HG03342 (cell line): ENCODE results near the gene CMTM8.

Source experiments
- ATAC-seq: cut with Tn5 transposase; IDR thresholded peaks from one replicate; pipeline ENCODE4 v1.9.1; 2021; ENCODE audit warnings: mild to moderate bottlenecking, moderate library complexity; ENCODE audit not compliant: unreplicated experiment

The CMTM8 gene

DNA sequence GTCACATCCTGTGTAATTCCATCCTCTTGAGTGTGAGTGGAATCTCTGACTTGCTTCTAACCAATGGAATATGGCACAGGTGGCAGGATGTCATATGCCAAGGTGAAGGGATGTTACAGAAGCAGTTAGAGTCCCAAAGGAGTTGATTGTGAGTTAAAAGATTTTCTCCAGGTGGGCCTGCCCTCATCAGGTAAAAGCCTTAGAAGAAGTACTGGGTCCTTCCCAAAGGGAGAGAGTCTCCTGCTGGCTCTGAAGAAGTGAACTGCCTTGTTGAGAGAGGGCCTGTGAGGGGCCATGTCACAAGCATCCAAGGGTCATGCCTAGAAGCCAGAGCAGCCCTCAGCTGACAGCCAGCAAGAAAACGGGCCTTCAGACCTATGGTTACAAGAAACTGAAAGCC, 166.2 kb downstream of the CMTM8 start:
- ATAC-seq, result no peak

DNA sequence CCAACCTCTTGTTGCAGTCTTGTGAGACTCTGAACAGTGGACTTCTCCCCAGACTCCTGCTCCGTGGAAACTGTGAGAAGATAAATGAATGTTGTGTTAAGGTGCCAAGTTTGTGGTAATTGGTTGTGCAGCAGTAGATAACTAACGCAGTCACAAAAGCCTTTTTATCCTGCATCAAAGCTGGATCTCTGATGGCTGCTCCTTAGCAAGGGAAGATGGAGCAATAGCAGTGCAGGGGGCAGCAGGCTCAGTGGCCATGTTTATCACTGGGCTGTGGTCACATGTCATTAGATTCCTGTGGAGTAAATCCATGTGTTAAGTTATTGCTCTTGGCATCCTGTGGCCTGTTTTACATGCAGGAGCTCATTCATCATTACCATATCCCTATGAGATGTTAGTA, 166.7 kb downstream of the CMTM8 start:
- ATAC-seq, result no peak

DNA sequence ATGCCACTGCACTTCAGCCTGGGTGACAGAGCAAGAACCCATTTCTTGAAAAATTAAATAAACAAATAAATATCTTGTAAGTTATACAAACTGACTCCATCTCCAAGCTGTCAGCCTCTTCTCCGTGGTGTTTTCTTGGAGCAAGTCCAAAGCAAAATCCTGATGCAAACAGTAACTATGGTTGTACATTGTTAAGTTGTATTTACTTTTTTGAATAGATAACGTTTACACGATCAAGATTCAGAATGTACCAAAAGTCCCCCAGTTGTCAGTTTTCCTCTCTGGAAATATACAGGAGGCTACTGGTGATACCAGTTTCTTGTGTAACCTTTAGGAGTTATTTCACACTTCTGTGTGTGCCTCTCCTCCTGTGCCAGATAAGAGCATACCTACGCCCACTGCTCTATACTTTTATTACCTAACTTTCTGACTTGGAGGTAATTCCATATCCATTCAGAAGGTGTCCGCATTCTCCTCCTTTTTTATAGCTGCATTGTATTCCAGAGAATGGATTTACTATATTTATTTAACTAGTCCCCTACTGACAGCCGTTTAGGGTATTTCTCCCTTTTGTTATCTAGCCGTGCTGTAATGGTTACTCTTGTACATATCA, 167.3 kb downstream of the CMTM8 start:
- ATAC-seq, result no peak

DNA sequence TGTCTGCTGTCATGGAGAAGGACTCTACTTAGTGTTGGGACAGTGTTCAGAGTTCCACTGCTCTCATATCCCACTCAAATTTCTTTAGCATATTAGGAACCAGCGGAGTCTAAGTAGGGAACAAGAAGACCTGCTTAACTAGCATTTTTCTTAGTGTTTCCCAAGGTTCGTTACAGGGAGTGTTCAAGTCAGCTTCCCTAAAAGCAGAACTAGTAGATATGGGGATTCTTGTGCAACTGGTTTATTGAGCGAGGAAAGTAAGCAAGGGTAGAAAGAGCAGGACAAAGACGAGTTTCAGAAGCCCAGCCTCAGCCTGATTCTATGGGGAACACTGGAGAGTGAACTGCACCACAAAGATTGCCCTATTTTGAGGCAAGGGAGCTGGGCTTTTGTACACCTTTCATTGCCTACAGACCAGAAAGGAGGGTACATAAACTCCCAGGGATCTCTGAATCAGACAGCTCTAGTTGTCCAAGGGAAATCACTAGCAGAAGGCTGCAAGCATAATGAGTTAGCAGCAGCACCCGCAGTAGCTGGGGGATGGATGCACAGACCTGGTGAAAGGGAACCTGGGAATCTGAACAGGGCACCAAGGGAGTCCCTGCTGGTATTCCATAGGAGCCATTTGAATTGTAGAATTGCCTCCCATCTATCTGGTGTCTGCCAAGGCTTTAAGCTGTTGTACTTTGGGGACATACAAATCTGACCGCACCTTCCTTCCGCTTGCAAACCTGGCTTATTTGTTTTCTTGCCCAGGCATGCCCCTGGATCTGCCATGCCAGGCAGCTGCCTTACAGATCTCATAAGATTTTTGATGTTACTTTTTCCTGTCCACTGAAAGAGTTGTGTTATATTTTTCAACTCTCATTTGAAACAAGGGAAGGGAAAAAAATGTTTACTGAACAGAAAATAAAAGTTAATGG, 168.3 kb downstream of the CMTM8 start:
- ATAC-seq, result no peak

DNA sequence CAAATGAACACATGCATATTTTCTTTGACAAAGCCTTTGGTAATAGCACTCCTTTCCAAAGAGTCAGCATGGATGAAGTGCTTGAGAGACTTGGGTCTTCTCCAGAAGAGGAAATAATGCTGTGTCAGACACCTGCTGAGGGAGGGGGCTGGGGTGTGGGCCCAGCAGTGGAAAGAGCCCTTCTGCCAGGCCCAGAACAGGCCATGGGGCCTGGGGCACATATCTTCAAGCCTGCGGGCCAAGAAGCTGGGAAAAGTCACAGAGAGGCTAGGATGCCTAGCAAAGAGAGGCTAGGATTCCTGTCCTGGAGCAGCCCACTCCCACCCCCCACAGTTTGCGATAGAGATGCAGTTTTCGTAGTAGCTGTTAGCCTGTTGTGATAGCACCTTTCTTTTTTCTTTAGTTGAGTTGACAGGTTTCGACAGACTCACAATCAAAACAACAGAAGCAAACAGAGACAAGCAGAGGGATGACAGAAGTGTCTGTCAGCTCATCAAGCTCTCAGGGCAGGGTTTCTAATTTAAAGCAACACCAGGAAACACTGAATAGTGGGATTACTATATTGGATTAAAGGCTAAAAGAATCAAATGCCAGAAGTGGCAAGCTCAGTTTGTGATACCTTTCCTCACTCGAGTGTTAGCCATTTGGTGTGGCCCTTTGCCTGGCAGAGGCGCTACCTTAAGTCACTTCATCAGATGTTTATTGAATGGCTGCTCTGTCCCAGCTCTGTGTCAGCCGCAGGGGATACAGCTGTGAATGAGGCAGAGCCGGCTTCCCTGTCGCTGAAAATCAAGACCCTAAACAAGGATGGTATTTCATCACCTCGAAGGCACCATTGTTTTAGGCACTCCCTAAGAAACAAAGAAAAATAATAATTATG, 172.1 kb downstream of the CMTM8 start:
- no peak for ATAC-seq

DNA sequence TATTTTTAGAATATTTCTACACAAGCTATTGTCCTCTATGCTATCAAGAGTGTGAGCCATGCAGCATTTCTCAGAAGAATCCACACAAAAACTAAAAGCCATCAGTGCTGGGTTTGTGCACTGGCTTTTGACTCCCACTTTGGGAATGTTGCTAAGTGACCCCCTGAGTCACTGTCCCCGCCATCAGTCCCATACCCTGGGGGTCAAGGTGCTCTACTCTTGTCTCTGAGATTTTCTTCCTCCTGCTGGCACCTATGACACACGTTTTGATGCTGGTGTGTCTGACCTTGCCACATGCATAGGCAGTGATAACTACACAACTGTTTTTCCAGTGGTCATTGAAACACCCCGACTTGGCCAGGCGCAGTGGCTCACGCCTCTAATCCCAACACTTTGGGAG, 173.0 kb downstream of the CMTM8 start:
- ATAC-seq, result no peak

DNA sequence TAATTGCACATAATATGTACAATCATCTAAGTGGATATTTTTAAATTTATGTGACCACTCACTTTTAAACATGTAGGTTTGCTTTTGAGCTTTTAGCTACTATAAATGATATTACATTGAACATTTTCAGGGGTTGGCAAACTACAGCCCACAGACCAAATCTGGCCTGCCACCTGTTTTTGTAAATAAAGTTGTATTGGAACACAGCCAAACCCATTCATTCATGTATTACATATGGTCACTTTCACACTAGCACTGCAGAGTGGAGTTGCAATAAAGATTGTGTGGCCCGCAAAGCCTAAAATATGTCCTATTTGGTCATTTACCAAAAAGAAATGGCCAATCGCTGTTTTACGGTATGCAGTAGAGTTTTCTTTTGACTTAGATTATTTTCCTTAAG, 174.4 kb downstream of the CMTM8 start:
- ATAC-seq, result no peak

DNA sequence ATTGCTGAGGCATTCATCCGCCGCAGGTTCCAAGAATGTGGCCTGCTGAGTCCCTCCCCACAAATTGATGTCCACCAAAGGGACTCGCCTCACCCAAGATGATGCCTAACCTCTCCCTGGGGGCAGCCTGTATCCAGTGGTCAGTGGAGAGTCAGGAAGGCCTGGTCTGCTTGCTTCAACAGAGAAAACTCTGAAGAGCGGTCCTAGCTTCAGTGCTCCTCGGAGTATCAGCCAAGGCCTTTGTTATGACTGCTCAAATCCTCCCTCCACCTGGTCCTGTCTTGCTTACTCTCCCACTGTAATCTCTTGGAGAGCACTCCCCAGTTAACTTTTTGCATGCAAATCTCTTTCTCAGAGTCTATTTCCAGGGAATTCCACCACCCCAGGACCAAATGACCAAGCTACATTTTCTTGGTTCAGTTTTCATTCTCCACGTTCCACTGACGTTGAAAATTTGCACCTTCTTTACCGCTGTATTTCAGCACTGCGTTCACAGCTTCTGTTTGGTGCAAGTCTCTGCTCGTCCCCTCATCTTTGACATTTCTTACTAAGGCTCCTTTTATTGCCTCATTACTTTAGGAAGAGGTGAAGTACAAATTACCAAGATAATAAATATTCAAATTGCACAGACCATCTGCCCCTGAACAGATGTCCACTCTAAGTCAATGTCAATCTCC, 175.5 kb downstream of the CMTM8 start:
- no peak for ATAC-seq

DNA sequence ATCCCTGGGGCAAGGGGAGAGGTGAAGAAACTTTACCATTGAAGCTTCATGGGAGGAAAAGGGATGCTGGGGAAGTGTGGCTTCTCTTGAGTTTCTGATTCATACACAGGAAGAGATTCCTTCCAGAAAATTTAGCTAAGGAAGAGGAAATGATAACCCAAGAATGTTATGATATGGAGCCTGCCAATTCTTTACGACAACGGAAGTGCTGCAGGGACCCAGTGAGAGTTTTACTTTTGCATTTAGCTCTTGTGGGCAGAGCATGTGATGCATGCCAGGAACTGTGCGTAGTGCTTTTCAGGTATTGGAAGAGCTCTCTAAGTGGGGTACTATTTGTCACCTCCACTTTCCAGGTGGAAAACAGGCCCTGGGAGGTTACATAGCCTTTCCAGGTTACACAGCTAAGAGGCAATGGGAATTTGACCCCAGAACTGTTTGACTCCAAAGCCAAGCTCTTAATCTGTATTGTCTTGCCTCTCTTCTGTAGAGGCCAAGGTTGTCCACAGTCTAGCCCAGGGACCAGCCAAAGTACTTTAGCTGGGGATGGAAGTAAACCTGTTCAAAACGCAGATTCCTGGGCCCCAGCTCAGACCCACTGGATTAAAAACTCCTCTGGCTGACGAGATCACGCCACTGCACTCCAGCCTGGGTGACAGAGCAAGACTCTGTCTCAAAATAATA, 176.2 kb downstream of the CMTM8 start:
- ATAC-seq, result peak; percentile 81

DNA sequence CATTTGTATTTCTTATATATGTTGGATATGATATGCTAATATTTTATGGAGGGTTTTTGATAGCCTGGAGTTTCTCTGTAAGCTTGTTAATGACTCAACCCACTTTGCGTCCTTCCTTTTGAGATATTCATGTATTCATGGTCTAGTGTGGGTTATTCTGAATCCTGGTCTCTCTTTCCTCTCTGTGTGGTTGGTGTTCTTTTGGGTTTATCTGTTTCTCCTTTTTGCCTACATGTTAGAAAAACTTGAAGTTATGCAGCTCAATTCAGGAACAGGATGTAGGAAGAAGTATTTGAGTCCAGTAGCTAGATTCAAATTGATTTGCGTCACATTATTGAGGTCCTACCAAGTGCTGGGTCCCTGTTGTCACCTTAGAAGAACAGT, 181.3 kb downstream of the CMTM8 start:
- ATAC-seq, result no peak
